ENCODE measurements around the gene CADM1. TPM values are rescaled to one million over a fixed set of nuclear protein-coding genes. Genes with fewer than 3 reads are reported as not detected.

The CADM1 gene
- total and polyA plus RNA-seq, 5 donors from 2014 or later = 3.6 to 11.3 (median 6.9) TPM

- H3K27me3 Mint-ChIP-seq = no peaks in the 10 kb centered on the region
- H3K4me3 Mint-ChIP-seq = no peak overlapping the region
- H3K36me3 Mint-ChIP-seq = no peaks in the 10 kb centered on the region
- H3K4me3 ChIP-seq (ENCODE audit: low read depth, low read length) = no peak overlapping the region
- DNase-seq (no peak), ATAC-seq (ENCODE audit: low read depth in 2 of 2) (no peak)
- no peaks in the 10 kb centered on the region for H3K4me1 ChIP-seq (ENCODE audit: control insufficient read depth, insufficient read depth, low read length, poor library complexity, severe bottlenecking)
- H3K4me1 Mint-ChIP-seq = no peaks in the 10 kb centered on the region
- H3K27ac Mint-ChIP-seq = no peak overlapping the region
- peaks cover 13 to 23% of the 10 kb centered on the region in 2 experiments for H3K9me3 ChIP-seq (ENCODE audit: control insufficient read depth in 2 of 2, low read length in 2 of 2)
- H3K27ac ChIP-seq (ENCODE audit: insufficient read depth, low read length, poor library complexity, severe bottlenecking) = no peak overlapping the region
- peaks cover 2% of the 10 kb centered on the region for H3K27me3 ChIP-seq (ENCODE audit: control insufficient read depth, insufficient read depth, low read length)
- H3K9me3 Mint-ChIP-seq = peaks cover 0 to 24% (median 6%) of the 10 kb centered on the region in 7 donors
- H3K36me3 ChIP-seq (ENCODE audit: control insufficient read depth, insufficient read depth, low read length) = no peaks in the 10 kb centered on the region
Observed at GRCh38 chr11:115450519-115450918, 53.7 kb downstream of the CADM1 start.

DNA sequence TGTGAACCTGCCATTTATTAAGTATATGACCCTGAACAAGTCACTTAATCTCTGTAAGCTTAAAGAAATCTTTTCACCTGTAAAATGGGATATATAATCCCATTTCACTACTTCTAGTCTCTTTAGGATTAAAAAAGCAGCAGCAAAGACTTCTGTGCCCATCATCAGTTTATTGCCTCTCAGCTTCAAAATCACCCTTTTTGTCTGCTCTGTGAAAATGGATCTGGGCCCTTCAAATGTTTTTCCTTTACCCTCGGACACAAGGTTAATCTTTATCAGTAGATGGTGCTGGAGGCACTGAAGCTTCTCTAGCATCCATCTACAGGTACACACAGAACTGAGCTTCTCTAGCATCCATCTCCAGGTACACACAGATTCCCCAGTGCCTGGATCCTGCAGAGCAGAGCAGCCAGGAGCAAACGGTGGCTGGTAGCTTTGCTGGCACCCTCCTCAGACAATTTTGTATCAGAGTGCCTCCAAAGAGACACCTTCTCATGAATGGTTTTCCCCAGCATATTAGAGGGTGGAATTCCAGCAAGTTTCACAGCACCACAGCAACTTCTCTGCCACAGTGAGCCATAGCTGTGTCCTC lies 56.8 kb downstream of the CADM1 start:
- no peak overlapping the region for H3K4me3 Mint-ChIP-seq
- Histone ChIP-seq H3K27me3 (ENCODE audit: control insufficient read depth, insufficient read depth, low read length) (no peaks in the 10 kb centered on the region), H3K9me3 (ENCODE audit: control insufficient read depth in 2 of 2, low read length in 2 of 2) (peaks cover 13 to 23% of the 10 kb centered on the region in 2 experiments), H3K27ac (ENCODE audit: insufficient read depth, low read length, poor library complexity, severe bottlenecking) (no peak overlapping the region), H3K36me3 (ENCODE audit: control insufficient read depth, insufficient read depth, low read length) (no peaks in the 10 kb centered on the region), H3K4me3 (ENCODE audit: low read depth, low read length) (no peak overlapping the region), H3K4me1 (ENCODE audit: control insufficient read depth, insufficient read depth, low read length, poor library complexity, severe bottlenecking) (no peaks in the 10 kb centered on the region)
- no peaks in the 10 kb centered on the region for H3K4me1 Mint-ChIP-seq
- DNase-seq (no peak), ATAC-seq (ENCODE audit: low read depth in 2 of 2) (no peak)
- peaks cover 0 to 34% (median 11%) of the 10 kb centered on the region in 7 donors for H3K9me3 Mint-ChIP-seq
- no peaks in the 10 kb centered on the region for H3K27me3 Mint-ChIP-seq
- H3K36me3 Mint-ChIP-seq = no peaks in the 10 kb centered on the region
- no peak overlapping the region for H3K27ac Mint-ChIP-seq

- no peak overlapping the region for H3K27ac Mint-ChIP-seq
- no peaks in the 10 kb centered on the region for H3K27me3 Mint-ChIP-seq
- Histone ChIP-seq H3K4me3 (ENCODE audit: low read depth, low read length) (no peak overlapping the region), H3K36me3 (ENCODE audit: control insufficient read depth, insufficient read depth, low read length) (no peaks in the 10 kb centered on the region), H3K27me3 (ENCODE audit: control insufficient read depth, insufficient read depth, low read length) (no peaks in the 10 kb centered on the region), H3K4me1 (ENCODE audit: control insufficient read depth, insufficient read depth, low read length, poor library complexity, severe bottlenecking) (no peaks in the 10 kb centered on the region), H3K9me3 (ENCODE audit: control insufficient read depth in 2 of 2, low read length in 2 of 2) (peaks cover 13 to 23% of the 10 kb centered on the region in 2 experiments), H3K27ac (ENCODE audit: insufficient read depth, low read length, poor library complexity, severe bottlenecking) (no peak overlapping the region)
- ATAC-seq (ENCODE audit: low read depth in 2 of 2) = no peak
- H3K4me1 Mint-ChIP-seq = no peaks in the 10 kb centered on the region
- H3K4me3 Mint-ChIP-seq = no peak overlapping the region
- H3K36me3 Mint-ChIP-seq = no peaks in the 10 kb centered on the region
- peaks cover 0 to 34% (median 13%) of the 10 kb centered on the region in 7 donors for H3K9me3 Mint-ChIP-seq
- DNase-seq = no peak
Observed at GRCh38 chr11:115446214-115446613, 58.0 kb downstream of the CADM1 start.

DNA sequence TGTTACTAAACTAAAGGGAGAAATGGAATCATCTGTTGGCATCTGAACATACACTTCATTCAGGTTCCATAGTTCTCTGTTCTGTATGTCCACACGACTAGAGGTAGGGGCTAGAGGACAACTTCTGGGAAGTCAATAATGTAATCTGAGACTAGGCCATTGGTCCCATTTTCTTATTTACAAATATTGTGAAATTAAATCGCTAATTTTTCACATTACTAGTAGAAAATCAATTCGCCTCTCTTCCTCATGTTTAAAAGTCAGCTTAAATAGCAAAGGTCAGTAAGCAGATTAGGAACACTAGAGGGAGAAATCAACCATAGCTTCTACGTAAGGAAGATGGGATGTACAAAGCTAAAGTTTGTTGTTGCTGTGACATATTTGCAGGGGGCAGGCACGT lies 59.7 kb downstream of the CADM1 start:
- H3K27me3 Mint-ChIP-seq = no peaks in the 10 kb centered on the region

DNA sequence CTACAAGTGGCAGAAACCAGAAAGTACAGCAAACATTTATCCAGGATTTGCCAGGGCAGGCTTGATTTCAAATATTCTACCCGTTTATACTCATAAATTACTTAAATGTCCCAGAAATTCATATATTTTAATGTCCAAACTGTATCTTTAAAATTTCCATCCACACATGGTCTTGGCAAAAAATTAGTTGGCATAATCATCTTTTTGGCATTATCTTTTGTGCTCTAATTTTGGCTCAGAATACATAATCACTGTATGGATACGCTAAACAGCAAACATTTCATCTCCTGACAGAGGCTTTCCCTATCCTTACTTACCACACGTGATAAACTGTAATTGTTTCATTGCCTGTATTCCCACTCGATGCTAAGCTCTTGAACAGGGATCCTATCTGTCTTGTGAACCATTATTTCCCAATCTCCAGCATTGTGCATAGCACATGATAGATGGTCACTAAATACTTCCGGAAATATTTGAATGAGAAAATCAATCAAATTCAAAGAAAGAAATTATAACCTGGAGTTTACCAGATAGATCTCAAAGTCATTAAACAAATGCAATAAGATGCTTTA lies 64.2 kb downstream of the CADM1 start:
- Mint-ChIP-seq H3K27me3 (no peaks in the 10 kb centered on the region), H3K36me3 (no peaks in the 10 kb centered on the region), H3K9me3 (peaks cover 0 to 7% (median 3%) of the 10 kb centered on the region in 7 donors), H3K4me3 (no peak overlapping the region), H3K27ac (no peak overlapping the region), H3K4me1 (no peaks in the 10 kb centered on the region)
- Histone ChIP-seq H3K4me1 (ENCODE audit: control insufficient read depth, insufficient read depth, low read length, poor library complexity, severe bottlenecking) (no peaks in the 10 kb centered on the region), H3K36me3 (ENCODE audit: control insufficient read depth, insufficient read depth, low read length) (no peaks in the 10 kb centered on the region), H3K9me3 (ENCODE audit: control insufficient read depth in 2 of 2, low read length in 2 of 2) (no peaks in the 10 kb centered on the region), H3K27me3 (ENCODE audit: control insufficient read depth, insufficient read depth, low read length) (peaks cover 2% of the 10 kb centered on the region), H3K27ac (ENCODE audit: insufficient read depth, low read length, poor library complexity, severe bottlenecking) (no peak overlapping the region), H3K4me3 (ENCODE audit: low read depth, low read length) (no peak overlapping the region)
- no peak for ATAC-seq (ENCODE audit: low read depth in 2 of 2)
- no peak for DNase-seq

More for the DNA sequence above, 59.7 kb downstream of the CADM1 start:
- no peaks in the 10 kb centered on the region for H3K27me3 ChIP-seq (ENCODE audit: control insufficient read depth, insufficient read depth, low read length)
- Mint-ChIP-seq H3K36me3 (no peaks in the 10 kb centered on the region), H3K4me1 (no peaks in the 10 kb centered on the region), H3K4me3 (no peak overlapping the region), H3K27ac (no peak overlapping the region), H3K9me3 (peaks cover 0 to 34% (median 13%) of the 10 kb centered on the region in 7 donors)
- no peaks in the 10 kb centered on the region for H3K4me1 ChIP-seq (ENCODE audit: control insufficient read depth, insufficient read depth, low read length, poor library complexity, severe bottlenecking)
- no peak for ATAC-seq (ENCODE audit: low read depth in 2 of 2)
- no peaks in the 10 kb centered on the region for H3K36me3 ChIP-seq (ENCODE audit: control insufficient read depth, insufficient read depth, low read length)
- no peak for DNase-seq
- H3K4me3 ChIP-seq (ENCODE audit: low read depth, low read length) = no peak overlapping the region
- H3K9me3 ChIP-seq (ENCODE audit: control insufficient read depth in 2 of 2, low read length in 2 of 2) = peaks cover 13 to 23% of the 10 kb centered on the region in 2 experiments
- H3K27ac ChIP-seq (ENCODE audit: insufficient read depth, low read length, poor library complexity, severe bottlenecking) = no peak overlapping the region

DNA sequence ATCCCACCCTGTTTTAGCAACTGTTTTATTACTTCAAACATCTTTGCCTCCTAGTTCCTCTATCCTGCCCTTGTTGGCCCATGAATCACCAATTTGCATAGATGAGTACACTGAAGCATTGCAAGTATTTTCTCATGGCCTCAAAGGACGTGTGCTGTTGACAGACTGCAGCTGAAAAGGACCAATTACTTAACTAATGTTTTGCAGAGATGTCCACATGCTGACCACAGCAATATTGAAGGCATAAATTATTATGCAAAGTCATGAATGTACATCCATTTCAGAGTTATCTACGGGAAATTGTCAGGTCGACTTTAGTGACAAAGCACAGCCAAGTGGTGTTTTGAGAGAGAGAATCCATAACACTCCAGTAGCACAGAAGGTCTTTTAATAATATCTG lies 64.8 kb downstream of the CADM1 start:
- peaks cover 0 to 4% (median 0%) of the 10 kb centered on the region in 7 donors for H3K9me3 Mint-ChIP-seq
- no peak for ATAC-seq (ENCODE audit: low read depth in 2 of 2)
- no peaks in the 10 kb centered on the region for H3K36me3 Mint-ChIP-seq
- no peaks in the 10 kb centered on the region for H3K36me3 ChIP-seq (ENCODE audit: control insufficient read depth, insufficient read depth, low read length)
- H3K9me3 ChIP-seq (ENCODE audit: control insufficient read depth in 2 of 2, low read length in 2 of 2) = no peaks in the 10 kb centered on the region
- peaks cover 2% of the 10 kb centered on the region for H3K27me3 ChIP-seq (ENCODE audit: control insufficient read depth, insufficient read depth, low read length)
- no peak overlapping the region for H3K4me3 ChIP-seq (ENCODE audit: low read depth, low read length)
- no peak for DNase-seq
- H3K27me3 Mint-ChIP-seq = no peaks in the 10 kb centered on the region
- no peak overlapping the region for H3K27ac ChIP-seq (ENCODE audit: insufficient read depth, low read length, poor library complexity, severe bottlenecking)
- H3K27ac Mint-ChIP-seq = no peak overlapping the region
- no peak overlapping the region for H3K4me3 Mint-ChIP-seq
- no peaks in the 10 kb centered on the region for H3K4me1 ChIP-seq (ENCODE audit: control insufficient read depth, insufficient read depth, low read length, poor library complexity, severe bottlenecking)
- no peaks in the 10 kb centered on the region for H3K4me1 Mint-ChIP-seq

DNA sequence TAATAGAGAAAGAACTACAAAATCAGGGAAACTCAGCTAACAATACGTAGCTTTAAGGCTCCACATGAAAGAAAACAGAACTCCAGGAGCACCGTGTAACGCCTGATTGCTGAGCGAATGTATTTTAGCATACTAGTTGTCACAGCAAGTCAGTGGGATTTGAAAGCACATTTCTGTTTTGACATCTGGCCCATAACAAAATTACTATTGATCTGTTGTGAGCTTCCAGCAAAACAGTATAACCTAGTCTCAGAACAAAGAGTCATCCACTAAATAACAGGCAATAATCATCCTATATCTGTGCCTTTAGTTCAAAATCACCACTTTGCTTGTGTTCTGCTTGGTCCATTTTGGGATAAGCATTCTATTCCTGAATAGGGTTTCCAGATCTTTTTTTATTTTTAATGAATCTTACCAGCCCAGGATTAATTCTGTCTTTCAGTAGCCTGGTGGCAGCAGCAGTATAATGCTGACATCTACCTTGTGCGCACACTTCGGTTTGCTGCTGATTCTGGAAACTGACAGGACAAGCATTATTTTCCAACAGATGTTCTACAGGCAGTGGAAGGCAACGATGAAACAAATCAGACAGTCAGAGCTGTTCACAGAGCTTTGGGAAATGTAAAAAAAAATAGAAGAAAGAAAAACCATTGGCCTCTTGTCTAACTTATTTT lies 66.2 kb downstream of the CADM1 start:
- H3K9me3 Mint-ChIP-seq = peaks cover 0 to 2% (median 0%) of the 10 kb centered on the region in 7 donors
- no peak overlapping the region for H3K4me3 Mint-ChIP-seq
- Histone ChIP-seq H3K4me3 (ENCODE audit: low read depth, low read length) (no peak overlapping the region), H3K9me3 (ENCODE audit: control insufficient read depth in 2 of 2, low read length in 2 of 2) (no peaks in the 10 kb centered on the region), H3K27ac (ENCODE audit: insufficient read depth, low read length, poor library complexity, severe bottlenecking) (no peak overlapping the region), H3K36me3 (ENCODE audit: control insufficient read depth, insufficient read depth, low read length) (no peaks in the 10 kb centered on the region), H3K4me1 (ENCODE audit: control insufficient read depth, insufficient read depth, low read length, poor library complexity, severe bottlenecking) (no peaks in the 10 kb centered on the region), H3K27me3 (ENCODE audit: control insufficient read depth, insufficient read depth, low read length) (peaks cover 2% of the 10 kb centered on the region)
- H3K27me3 Mint-ChIP-seq = no peaks in the 10 kb centered on the region
- H3K27ac Mint-ChIP-seq = no peak overlapping the region
- H3K36me3 Mint-ChIP-seq = no peaks in the 10 kb centered on the region
- ATAC-seq (ENCODE audit: low read depth in 2 of 2) (no peak), DNase-seq (no peak)
- no peaks in the 10 kb centered on the region for H3K4me1 Mint-ChIP-seq

All from CD4-positive, CD25-positive, alpha-beta regulatory T cell (primary cell).